Measurements from ENCODE around the gene CST7.

- TF ChIP-seq CTCF (conservative IDR thresholded peaks at IDR 0.05; ENCODE audit: low read depth, low read length), result no peak
- no peak for TF ChIP-seq EZH2 (IDR thresholded peaks at IDR 0.05; ENCODE audit: borderline replicate concordance, low read depth, low read length, poor library complexity, severe bottlenecking)
These were observed 10.6 kb upstream of the CST7 start for GRCh38 chr20:24938498-24938897.
